CD4-positive, alpha-beta memory T cell (primary cell): Measurements from ENCODE around the gene KCNK3. TPM values are rescaled to one million over a fixed set of nuclear protein-coding genes. Genes with fewer than 3 reads are reported as not detected.

ENCODE experiments used
- CTCF ChIA-PET: fragments of 350-600 bp; sonication (Branson Sonifier 250); formaldehyde crosslinking; loops from one replicate; lab custom pipeline; 2021; ENCODE audit warnings: inconsistent platforms; ENCODE audit not compliant: partially characterized antibody; lab: Charles Lee
- POLR2A ChIA-PET: fragments of 350-600 bp; sonication (Branson Sonifier 250); formaldehyde crosslinking; loops from one replicate; lab custom pipeline; 2021; ENCODE audit not compliant: partially characterized antibody; lab: Charles Lee
- DNase-seq, 5 donors: peaks; one replicate each; pipeline versions ENCODE4 v3.0.0 to v3.0.0-alpha.2; 2020 to 2022; ENCODE audit warnings: mixed read lengths in 1 of 5
- H3K27ac ChIP-seq: one replicate; pipeline ENCODE4 v1.7.0; 2013; ENCODE audit warnings: low read depth, low read length
- H3K27me3 ChIP-seq: 2 replicates; pipeline ENCODE4 v1.7.0; 2013; ENCODE audit warnings: mild to moderate bottlenecking, low read length, moderate library complexity; ENCODE audit not compliant: insufficient read depth
- H3K36me3 ChIP-seq: 2 replicates; pipeline ENCODE4 v1.7.0; 2013; ENCODE audit warnings: mild to moderate bottlenecking, low read length, moderate library complexity; ENCODE audit not compliant: insufficient read depth
- H3K4me1 ChIP-seq: 2 replicates; pipeline ENCODE4 v1.7.0; 2013; ENCODE audit warnings: mild to moderate bottlenecking, low read length, moderate library complexity; ENCODE audit not compliant: insufficient read depth
- H3K4me3 ChIP-seq, 2 donors: one replicate each; pipeline ENCODE4 v1.7.0; 2013; ENCODE audit warnings: low read length in 2 of 2, mild to moderate bottlenecking in 1 of 2
- H3K9me3 ChIP-seq, 2 donors: one replicate each; pipeline ENCODE4 v1.7.0; 2013; ENCODE audit warnings: low read length in 2 of 2, control low read depth in 1 of 2; ENCODE audit not compliant: control insufficient read depth in 1 of 2
- H3K27ac Mint-ChIP-seq, 7 donors: one replicate each; pipeline ENCODE4 v1.8.0; 2020 to 2021; ENCODE audit warnings: mixed read lengths in 7 of 7, mild to moderate bottlenecking in 6 of 7, inconsistent platforms in 3 of 7, moderate library complexity in 3 of 7
- H3K27me3 Mint-ChIP-seq, 2 donors: one replicate each; pipeline ENCODE4 v1.8.0; 2020 to 2021; ENCODE audit warnings: mixed read lengths in 2 of 2
- H3K36me3 Mint-ChIP-seq, 2 donors: one replicate each; pipeline ENCODE4 v1.8.0; 2020 to 2021; ENCODE audit warnings: mixed read lengths in 2 of 2, inconsistent platforms in 1 of 2, mild to moderate bottlenecking in 1 of 2
- H3K4me1 Mint-ChIP-seq, 4 donors: one replicate each; pipeline ENCODE4 v1.8.0; 2020 to 2021; ENCODE audit warnings: mixed read lengths in 4 of 4, mild to moderate bottlenecking in 1 of 4
- H3K4me3 Mint-ChIP-seq, 8 donors: one replicate each; pipeline ENCODE4 v1.8.0; 2020 to 2021; ENCODE audit warnings: mixed read lengths in 8 of 8, mild to moderate bottlenecking in 7 of 8, moderate library complexity in 6 of 8, inconsistent platforms in 3 of 8
- H3K9me3 Mint-ChIP-seq, 8 donors: one replicate each; pipeline ENCODE4 v1.8.0; 2020 to 2021; ENCODE audit warnings: mixed read lengths in 8 of 8, mild to moderate bottlenecking in 5 of 8, inconsistent platforms in 3 of 8, moderate library complexity in 1 of 8
- intact Hi-C: fragments of 100-400 bp; cut with micrococcal nuclease; formaldehyde crosslinking; loops from one replicate; pipeline ENCODE4 v1.15.1; 2023
- polyA plus RNA-seq, 2 donors: library from polyadenylated mRNA; unstranded; fragments of 300-500 nt; fragmentation: Illumina TruSeq; gene quantifications; one replicate each; pipeline ENCODE4 v1.2.3, GENCODE V29; 2021
- total RNA-seq, 2 experiments: library from RNA; stranded (reverse); gene quantifications; one replicate each; pipeline ENCODE4 v1.2.3, GENCODE V29; 2021

KCNK3 gene
- total and polyA plus RNA-seq, 4 experiments from 2014 or later: not detected

- Mint-ChIP-seq H3K27ac (no peak overlapping the region), H3K4me3 (no peak overlapping the region)
Observed at GRCh38 chr2:26716340-26716739, 23.8 kb downstream of the KCNK3 start.

GRCh38 chr2:26716769-26717168 lies 24.2 kb downstream of the KCNK3 start:
- Mint-ChIP-seq H3K4me1 (no peaks in the 10 kb centered on the region), H3K36me3 (no peaks in the 10 kb centered on the region), H3K9me3 (no peaks in the 10 kb centered on the region), H3K27me3 (peaks cover 1 to 2% of the 10 kb centered on the region in 2 donors), H3K27ac (no peak overlapping the region), H3K4me3 (no peak overlapping the region)
- H3K4me3 ChIP-seq: no peak overlapping the region
- H3K27ac ChIP-seq: no peak overlapping the region
- no peaks in the 10 kb centered on the region for H3K9me3 ChIP-seq
- no peaks in the 10 kb centered on the region for H3K36me3 ChIP-seq
- CTCF ChIA-PET: no interaction called here
- no peaks in the 10 kb centered on the region for H3K4me1 ChIP-seq
- POLR2A ChIA-PET: no interaction called here
- no peaks in the 10 kb centered on the region for H3K27me3 ChIP-seq
- intact Hi-C loops: no loop called here
- DNase-seq: no peak

More at GRCh38 chr2:26716340-26716739, 23.8 kb downstream of the KCNK3 start:
- Histone ChIP-seq H3K4me1 (no peaks in the 10 kb centered on the region), H3K4me3 (no peak overlapping the region), H3K27ac (no peak overlapping the region), H3K9me3 (no peaks in the 10 kb centered on the region), H3K36me3 (no peaks in the 10 kb centered on the region), H3K27me3 (no peaks in the 10 kb centered on the region)
- Mint-ChIP-seq H3K4me1 (no peaks in the 10 kb centered on the region), H3K36me3 (no peaks in the 10 kb centered on the region), H3K27me3 (peaks cover 0 to 1% of the 10 kb centered on the region in 2 donors), H3K9me3 (no peaks in the 10 kb centered on the region)
- CTCF ChIA-PET: interaction anchor here (1.3 kb wide), 1 partner anchor 30 kb away, joined by 4 read pairs; no protein-coding TSS in a partner anchor
- no peak for DNase-seq
- intact Hi-C loops: no loop called here
- POLR2A ChIA-PET: no interaction called here

GRCh38 chr2:26717362-26717761 lies 24.8 kb downstream of the KCNK3 start:
- Mint-ChIP-seq H3K9me3 (no peaks in the 10 kb centered on the region), H3K27ac (no peak overlapping the region), H3K4me1 (no peaks in the 10 kb centered on the region), H3K4me3 (no peak overlapping the region), H3K27me3 (peaks cover 0 to 2% of the 10 kb centered on the region in 2 donors), H3K36me3 (no peaks in the 10 kb centered on the region)
- no peaks in the 10 kb centered on the region for H3K27me3 ChIP-seq
- no peaks in the 10 kb centered on the region for H3K9me3 ChIP-seq
- no peak for DNase-seq
- intact Hi-C loops: no loop called here
- POLR2A ChIA-PET: no interaction called here
- CTCF ChIA-PET: no interaction called here
- no peak overlapping the region for H3K4me3 ChIP-seq
- no peak overlapping the region for H3K27ac ChIP-seq
- no peaks in the 10 kb centered on the region for H3K36me3 ChIP-seq
- no peaks in the 10 kb centered on the region for H3K4me1 ChIP-seq

GRCh38 chr2:26718949-26719686 lies 26.6 kb downstream of the KCNK3 start:
- H3K36me3 Mint-ChIP-seq: no peaks in the 10 kb centered on the region
- Histone ChIP-seq H3K4me3 (no peak overlapping the region), H3K27me3 (no peaks in the 10 kb centered on the region), H3K27ac (no peak overlapping the region), H3K4me1 (no peaks in the 10 kb centered on the region), H3K36me3 (no peaks in the 10 kb centered on the region), H3K9me3 (no peaks in the 10 kb centered on the region)
- H3K4me3 Mint-ChIP-seq: no peak overlapping the region
- peaks cover 0 to 2% of the 10 kb centered on the region in 2 donors for H3K27me3 Mint-ChIP-seq
- intact Hi-C loops: no loop called here
- no peaks in the 10 kb centered on the region for H3K9me3 Mint-ChIP-seq
- no peak for DNase-seq
- CTCF ChIA-PET: no interaction called here
- POLR2A ChIA-PET: interaction anchor here (0.6 kb wide), 1 partner anchor 67 kb away, joined by 3 read pairs; the partner anchor contains the start of gene CENPA
- no peak overlapping the region for H3K27ac Mint-ChIP-seq
- H3K4me1 Mint-ChIP-seq: no peaks in the 10 kb centered on the region

- no peaks in the 10 kb centered on the region for H3K36me3 ChIP-seq
- Mint-ChIP-seq H3K4me3 (no peak overlapping the region), H3K27me3 (peaks cover 0 to 2% of the 10 kb centered on the region in 2 donors), H3K27ac (no peak overlapping the region), H3K4me1 (no peaks in the 10 kb centered on the region), H3K9me3 (no peaks in the 10 kb centered on the region), H3K36me3 (no peaks in the 10 kb centered on the region)
- H3K27me3 ChIP-seq: no peaks in the 10 kb centered on the region
- H3K4me1 ChIP-seq: no peaks in the 10 kb centered on the region
- POLR2A ChIA-PET: no interaction called here
- no peaks in the 10 kb centered on the region for H3K9me3 ChIP-seq
- H3K27ac ChIP-seq: no peak overlapping the region
- intact Hi-C loops: no loop called here
- CTCF ChIA-PET: no interaction called here
- H3K4me3 ChIP-seq: no peak overlapping the region
- DNase-seq: no peak
Observed at GRCh38 chr2:26720322-26721114, 28.0 kb downstream of the KCNK3 start.

- ChIA-PET CTCF (interaction anchor here (0.7 kb wide), 1 partner anchor 10 kb away, joined by 3 read pairs; no protein-coding TSS in a partner anchor), POLR2A (no interaction called here)
- Histone ChIP-seq H3K4me3 (no peak overlapping the region), H3K36me3 (no peaks in the 10 kb centered on the region), H3K4me1 (no peaks in the 10 kb centered on the region), H3K27ac (no peak overlapping the region), H3K9me3 (no peaks in the 10 kb centered on the region), H3K27me3 (no peaks in the 10 kb centered on the region)
- Mint-ChIP-seq H3K4me1 (no peaks in the 10 kb centered on the region), H3K4me3 (no peak overlapping the region), H3K27me3 (peaks cover 2% of the 10 kb centered on the region in 2 donors), H3K9me3 (no peaks in the 10 kb centered on the region), H3K27ac (no peak overlapping the region), H3K36me3 (no peaks in the 10 kb centered on the region)
- no peak for DNase-seq
- intact Hi-C loops: no loop called here
Observed at GRCh38 chr2:26721115-26722032, 28.9 kb downstream of the KCNK3 start.

GRCh38 chr2:26722328-26722727 lies 29.8 kb downstream of the KCNK3 start:
- Histone ChIP-seq H3K4me1 (no peaks in the 10 kb centered on the region), H3K27me3 (no peaks in the 10 kb centered on the region), H3K27ac (no peak overlapping the region), H3K4me3 (no peak overlapping the region), H3K9me3 (no peaks in the 10 kb centered on the region), H3K36me3 (no peaks in the 10 kb centered on the region)
- intact Hi-C loops: no loop called here
- no peaks in the 10 kb centered on the region for H3K4me1 Mint-ChIP-seq
- no peak for DNase-seq
- H3K27me3 Mint-ChIP-seq: peaks cover 2 to 6% of the 10 kb centered on the region in 2 donors
- no peaks in the 10 kb centered on the region for H3K9me3 Mint-ChIP-seq
- H3K36me3 Mint-ChIP-seq: no peaks in the 10 kb centered on the region
- H3K4me3 Mint-ChIP-seq: no peak overlapping the region
- H3K27ac Mint-ChIP-seq: no peak overlapping the region
- CTCF ChIA-PET: no interaction called here
- POLR2A ChIA-PET: no interaction called here
